H1 (cell line): ENCODE results near the gene ARHGDIG. TPM values are rescaled to one million over a fixed set of nuclear protein-coding genes. Genes with fewer than 3 reads are reported as not detected.

Experiments
- ASH2L ChIP-seq: fragments of 200-600, 300-600 bp; sonication (generic); IDR thresholded peaks from one replicate; pipeline ENCODE4 v1.7.1; 2017; ENCODE audit warnings: low read length
- ATF2 ChIP-seq: IDR thresholded peaks from 2 replicates; pipeline ENCODE4 v1.6.1; 2012; ENCODE audit warnings: low read length, inconsistent platforms
- ATF3 ChIP-seq: IDR thresholded peaks from 2 replicates; pipeline ENCODE4 v1.6.1; 2011; ENCODE audit warnings: low read depth, mild to moderate bottlenecking, low read length; ENCODE audit not compliant: insufficient read depth
- CBX8 ChIP-seq: fragments of 300-800, 300-1000 bp; sonication (generic); IDR thresholded peaks from 2 replicates; pipeline ENCODE4 v1.7.1; 2016; ENCODE audit warnings: low read depth, low read length, borderline replicate concordance
- CEBPB ChIP-seq: IDR thresholded peaks from 2 replicates; pipeline ENCODE4 v1.6.1; 2012; ENCODE audit warnings: low read depth, low read length
- CHD1 ChIP-seq: IDR thresholded peaks from 2 replicates; pipeline ENCODE4 v1.6.1; 2012; ENCODE audit warnings: low read depth, low read length, improper control_type of control experiment
- CHD2 ChIP-seq: IDR thresholded peaks from 2 replicates; pipeline ENCODE4 v1.6.1; 2012; ENCODE audit warnings: low read length, improper control_type of control experiment
- CREB1 ChIP-seq: IDR thresholded peaks from 2 replicates; pipeline ENCODE4 v1.6.1; 2012; ENCODE audit warnings: inconsistent platforms
- EZH2 ChIP-seq: fragments of 200-600 bp; sonication (generic); IDR thresholded peaks from 2 replicates; pipeline ENCODE4 v1.7.1; 2012; ENCODE audit warnings: low read depth, mild to moderate bottlenecking, moderate library complexity, low read length, inconsistent platforms; ENCODE audit not compliant: severe bottlenecking
- GABPA ChIP-seq: IDR thresholded peaks from 2 replicates; pipeline ENCODE4 v1.6.1; 2011; ENCODE audit warnings: mild to moderate bottlenecking, low read length, moderate library complexity, borderline replicate concordance; ENCODE audit not compliant: insufficient read depth
- KDM4A ChIP-seq: IDR thresholded peaks from one replicate; pipeline ENCODE4 v1.7.1; 2012; ENCODE audit warnings: low read depth, mild to moderate bottlenecking, moderate library complexity, low read length, inconsistent platforms; ENCODE audit not compliant: severe bottlenecking
- MAX ChIP-seq: IDR thresholded peaks from 2 replicates; pipeline ENCODE4 v1.6.1; 2012; ENCODE audit warnings: inconsistent platforms
- NRF1 ChIP-seq: IDR thresholded peaks from 2 replicates; pipeline ENCODE4 v1.6.1; 2011; ENCODE audit warnings: mild to moderate bottlenecking, low read depth, low read length, improper control_type of control experiment
- PHF8 ChIP-seq: fragments of 200-600 bp; sonication (generic); conservative IDR thresholded peaks from 2 replicates; pipeline ENCODE4 v1.7.1; 2012; ENCODE audit warnings: low read depth, mild to moderate bottlenecking, inconsistent platforms, low read length, moderate library complexity
- POU5F1 ChIP-seq: IDR thresholded peaks from 2 replicates; pipeline ENCODE4 v1.6.1; 2011; ENCODE audit warnings: low read depth, mild to moderate bottlenecking, low read length, moderate library complexity
- RAD21 ChIP-seq, 2 experiments: IDR thresholded peaks in 1 of 2; conservative IDR thresholded peaks in 1 of 2; 2 replicates each; pipeline ENCODE4 v1.6.1; 2011; ENCODE audit warnings: low read depth in 2 of 2, low read length in 2 of 2, improper control_type of control experiment in 1 of 2, inconsistent platforms in 1 of 2, mild to moderate bottlenecking in 1 of 2, moderate library complexity in 1 of 2
- SIRT6 ChIP-seq: IDR thresholded peaks from one replicate; pipeline ENCODE4 v1.7.1; 2012; ENCODE audit warnings: low read length, inconsistent platforms
- SIX5 ChIP-seq: IDR thresholded peaks from 2 replicates; pipeline ENCODE4 v1.6.1; 2011; ENCODE audit warnings: mild to moderate bottlenecking, low read depth, low read length
- TBP ChIP-seq: IDR thresholded peaks from 2 replicates; pipeline ENCODE4 v1.6.1; 2011; ENCODE audit warnings: low read depth, low read length, improper control_type of control experiment
- TCF12 ChIP-seq: IDR thresholded peaks from 2 replicates; pipeline ENCODE4 v1.6.1; 2011; ENCODE audit warnings: low read depth, mild to moderate bottlenecking, low read length
- polyA plus RNA-seq, 7 experiments: library from polyadenylated mRNA; depleted of rRNA in 3 of 7; stranded (reverse) in 5 of 7; unstranded in 2 of 7; fragments of >200 nt in 5 of 7; fragments of 200-250 nt in 2 of 7; gene quantifications; 1 replicate in 5 of 7; 2 replicates in 1 of 7; 4 replicates in 1 of 7; pipeline versions ENCODE4 v1.2.1 to v1.2.3, GENCODE V29; 2011 to 2013; ENCODE audit warnings: missing spikeins in 2 of 7, mixed read lengths in 2 of 7
- total RNA-seq: library from RNA; stranded (reverse); fragmentation: NEBNext Ultra II Directional; extraction: Animal tissue kit (Norgen Biotek cat#: 25700); gene quantifications from 2 replicates; pipeline ENCODE4 v1.2.1, GENCODE V29; 2021

Gene ARHGDIG
- total and polyA plus RNA-seq, 2 of the 8 experiments (the other 6 are each of a cell fraction or from before 2014, with no cell fraction given) = 1.2 to 2.9 TPM

GRCh38 chr16:234468-235305 lies 45.7 kb upstream of the ARHGDIG start, which contains the start of gene FAM234A (continued):
- TF ChIP-seq NRF1 (0 out of 2 replicates have a peak, but pooled peaks have one; percentile 7), POU5F1 (no peak), CHD1 (no peak), ATF3 (no peak), SIX5 (no peak), CHD2 (no peak), ASH2L (peak; percentile 69), CBX8 (no peak), KDM4A (peak; percentile 58), GABPA (peak; percentile 79; the same call in 1 of the 2 replicates), RAD21 (IDR thresholded peaks at IDR 0.05 in 1 of 2, conservative IDR thresholded peaks at IDR 0.05 in 1 of 2; ENCODE audit: low read depth in 2 of 2, low read length in 2 of 2) (no peak; a peak in 1 of 4 replicates), MAX (peak; percentile 91; the same call in 1 of the 2 replicates), TCF12 (no peak), PHF8 (peak; percentile 96), EZH2 (no peak), CEBPB (peak; percentile 67), ATF2 (no peak), TBP (peak; percentile 44; the same call in 1 of the 2 replicates), CREB1 (peak; percentile 85), SIRT6 (no peak)
